GM21723 (cell line): ENCODE data around the gene ZBED4.

Experiments
- ATAC-seq: cut with Tn5 transposase; IDR thresholded peaks from one replicate; pipeline ENCODE4 v1.9.1; 2021; ENCODE audit warnings: mild to moderate bottlenecking, moderate library complexity; ENCODE audit not compliant: unreplicated experiment

ZBED4 gene

DNA sequence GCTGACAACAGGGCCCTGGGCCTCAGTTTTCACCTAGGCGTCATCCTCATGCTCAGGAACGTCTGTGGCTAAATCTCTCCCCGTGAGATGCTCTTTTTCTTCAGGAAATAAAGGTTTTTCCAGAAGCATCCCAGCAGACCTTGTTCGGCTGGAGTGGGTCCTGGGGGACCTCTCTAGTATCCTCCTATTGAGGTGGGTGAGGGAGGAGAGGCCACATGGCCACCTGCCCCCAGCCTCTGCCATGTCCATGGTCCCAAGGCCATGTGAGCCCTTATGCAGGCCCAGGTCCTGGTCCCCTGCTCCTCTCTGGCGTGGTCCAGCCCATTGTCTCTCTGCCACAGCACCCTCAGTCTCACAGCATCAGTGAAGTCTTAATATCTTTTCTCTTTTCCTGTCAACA, 42.6 kb downstream of the ZBED4 start:
- ATAC-seq, result no peak

DNA sequence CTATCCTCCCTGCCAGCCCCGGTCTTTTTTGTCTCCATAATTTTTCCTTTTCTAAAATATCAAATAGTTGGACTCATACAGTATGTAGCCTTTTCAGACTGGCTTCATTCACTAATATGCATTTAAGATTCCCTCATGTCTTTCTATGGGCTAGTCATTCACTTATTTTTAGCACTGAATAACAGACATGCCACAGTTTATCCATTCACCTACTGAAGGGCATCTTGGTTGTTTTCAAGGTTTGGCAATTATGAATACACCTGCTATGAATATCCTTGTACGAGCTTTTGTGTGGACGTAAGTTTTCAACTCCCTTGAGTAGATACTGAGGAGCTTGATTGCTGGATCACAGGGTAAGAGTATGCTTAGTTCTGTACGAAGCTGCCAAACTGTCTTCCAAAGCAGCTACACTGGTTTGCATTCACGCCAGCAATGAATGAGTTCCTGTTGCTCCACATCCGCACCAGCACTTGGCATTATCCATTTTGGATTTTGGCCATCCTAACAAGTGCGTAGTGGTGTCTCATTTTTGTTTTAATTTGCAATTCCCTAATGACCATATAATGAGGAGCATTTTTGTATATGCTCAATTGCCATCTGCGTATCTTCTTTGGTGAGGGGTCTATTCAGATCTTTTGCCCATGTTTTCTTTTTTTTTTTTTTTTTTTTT, 43.5 kb downstream of the ZBED4 start:
- ATAC-seq, result no peak

- no peak for ATAC-seq
Observed at GRCh38 chr22:49899530-49899929, 45.9 kb downstream of the ZBED4 start.

- no peak for ATAC-seq
Observed at GRCh38 chr22:49900441-49901230, 47.0 kb downstream of the ZBED4 start.

GRCh38 chr22:49901457-49901856, 47.8 kb downstream of the ZBED4 start:
- ATAC-seq, result no peak

DNA sequence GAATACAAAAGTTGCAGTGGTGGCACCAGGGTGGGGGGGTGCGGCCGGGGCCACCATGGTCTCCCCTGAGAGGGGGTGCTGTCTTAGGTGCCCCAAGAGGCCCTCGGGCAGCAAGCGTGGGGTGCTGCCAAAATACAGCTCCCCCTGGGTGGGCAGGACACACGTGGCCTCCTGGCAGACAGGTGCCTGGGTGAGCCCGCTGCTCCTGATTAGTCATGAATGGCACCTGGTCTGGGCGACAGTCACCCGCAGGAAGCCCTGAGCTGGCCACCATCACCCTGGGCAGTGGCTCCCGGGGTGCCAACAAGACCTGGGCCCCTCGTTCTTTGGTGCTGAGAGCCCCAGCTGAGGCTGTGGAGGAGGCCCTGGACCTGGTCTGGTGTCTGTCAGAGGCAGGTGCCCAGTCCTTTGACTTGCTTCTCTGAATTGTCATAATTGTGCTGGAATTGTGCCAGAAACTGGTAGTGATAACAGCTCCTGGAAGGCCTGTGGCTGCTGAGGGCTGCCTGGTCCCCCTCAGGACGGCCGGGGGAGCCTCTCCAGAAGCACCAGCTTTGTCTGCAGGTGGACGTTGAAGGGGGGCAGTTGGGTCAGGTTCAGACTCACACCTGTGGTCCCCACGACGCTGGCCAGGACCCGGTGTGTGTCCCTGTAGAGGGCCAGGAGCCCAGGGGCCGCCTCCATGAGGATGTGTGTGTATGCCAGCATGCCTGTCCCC, 49.8 kb downstream of the ZBED4 start:
- ATAC-seq, result no peak

- no peak for ATAC-seq
Observed at GRCh38 chr22:49904040-49904369, 50.4 kb downstream of the ZBED4 start.

DNA sequence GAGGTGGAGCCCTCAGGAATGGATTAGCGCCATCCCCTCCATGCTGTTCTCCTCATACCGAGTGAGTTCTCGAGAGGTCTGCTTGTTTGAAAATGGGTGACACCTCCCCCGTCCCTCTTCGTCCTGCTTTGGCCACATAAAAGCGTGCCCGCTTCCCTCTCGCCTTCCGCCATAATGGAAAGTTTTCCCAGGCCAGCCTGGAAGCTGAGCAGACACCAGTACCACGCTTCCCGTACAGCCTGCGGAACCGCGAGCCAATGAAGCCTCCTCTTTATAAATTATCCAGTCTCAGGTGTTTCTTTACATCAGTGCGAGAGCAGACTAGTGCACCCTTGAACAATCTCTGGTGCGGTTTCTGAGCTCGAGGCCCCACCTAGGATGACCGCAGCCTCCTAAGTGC, 51.8 kb downstream of the ZBED4 start:
- ATAC-seq, result no peak

GRCh38 chr22:49906071-49906798, 52.6 kb downstream of the ZBED4 start:
- ATAC-seq, result no peak

DNA sequence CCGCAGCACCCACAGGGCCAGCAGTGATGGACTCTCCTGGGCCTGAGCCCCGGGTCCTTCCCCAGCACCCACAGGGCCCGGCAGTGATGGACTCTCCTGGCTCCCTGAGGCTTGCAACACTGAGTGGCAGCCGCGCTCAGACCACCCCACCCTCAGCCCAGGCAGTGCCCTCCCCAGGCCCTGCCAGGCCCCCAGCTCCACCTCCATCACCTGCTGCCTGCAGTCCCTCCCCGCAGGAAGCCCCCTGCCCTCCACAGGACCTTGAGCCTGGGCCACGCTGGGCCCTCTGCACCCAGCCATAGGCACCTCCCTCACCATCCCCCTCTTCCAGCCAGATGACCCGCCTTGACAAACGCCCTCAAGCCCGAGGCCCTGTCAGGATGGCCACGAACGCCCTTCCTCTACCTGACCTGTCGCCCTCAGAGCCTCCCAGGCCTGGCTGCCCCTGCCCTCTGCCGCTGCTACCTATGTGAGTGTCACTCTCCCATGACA, 53.2 kb downstream of the ZBED4 start:
- ATAC-seq, result no peak

GRCh38 chr22:49907807-49908206, 54.2 kb downstream of the ZBED4 start:
- no peak for ATAC-seq

DNA sequence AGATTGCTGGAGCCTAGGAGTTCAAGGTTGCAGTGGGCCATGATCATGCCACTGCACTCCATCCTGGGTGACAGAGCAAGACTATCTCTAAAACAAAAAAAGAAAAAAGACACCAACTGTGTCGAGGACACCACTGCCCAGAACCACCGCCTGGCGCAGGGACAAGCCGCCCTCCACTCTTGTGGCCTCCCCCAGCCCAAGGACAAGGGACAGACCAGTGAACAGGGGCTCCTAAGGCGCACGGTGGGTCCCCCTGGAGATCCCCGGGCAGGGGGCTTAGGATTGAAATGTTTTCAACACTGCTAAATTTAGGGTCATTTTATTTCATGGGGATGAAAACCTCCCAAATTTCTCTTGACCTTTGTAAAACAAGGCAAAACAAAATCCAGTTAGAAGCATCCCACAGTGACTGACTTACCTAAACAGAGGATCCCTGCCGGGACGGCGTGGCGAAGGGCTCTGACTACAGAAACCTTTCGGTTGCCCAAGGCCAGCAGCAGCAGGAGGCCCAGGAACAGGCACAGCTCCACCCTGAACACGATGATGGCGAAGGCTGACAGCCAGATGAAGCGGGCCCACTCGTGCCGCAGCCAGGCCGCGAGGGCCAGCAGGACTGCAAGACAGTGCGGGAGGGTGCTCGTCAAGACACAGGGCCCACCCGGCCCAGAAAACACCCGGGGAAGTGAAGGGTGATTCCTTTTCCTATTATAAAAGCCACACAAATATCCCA, 56.0 kb downstream of the ZBED4 start:
- ATAC-seq, result no peak

- no peak for ATAC-seq
Observed at GRCh38 chr22:49910229-49911155, 56.8 kb downstream of the ZBED4 start.

- ATAC-seq, result no peak
Observed at GRCh38 chr22:49911881-49912625, 58.4 kb downstream of the ZBED4 start.

DNA sequence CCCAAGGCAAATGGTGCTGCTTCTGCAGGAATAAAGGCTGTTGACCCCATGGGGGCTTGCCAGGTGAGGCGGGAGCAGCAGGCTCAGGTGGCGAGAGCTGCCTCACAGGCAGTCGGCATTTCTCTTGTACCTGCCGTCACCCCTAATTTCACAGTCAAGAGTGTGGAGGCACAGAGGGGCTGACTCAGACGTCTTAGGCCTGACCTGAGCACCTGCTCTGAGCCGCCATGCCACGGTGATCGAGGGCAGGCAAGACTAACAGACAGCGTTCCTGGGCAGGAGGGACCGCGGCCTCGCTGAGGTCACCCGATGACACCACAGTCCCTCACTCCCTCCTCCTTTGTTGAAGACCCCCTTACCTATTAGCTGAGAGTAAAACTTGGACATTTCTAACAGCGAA, 59.4 kb downstream of the ZBED4 start:
- no peak for ATAC-seq

- no peak for ATAC-seq
Observed at GRCh38 chr22:49913446-49913845, 59.8 kb downstream of the ZBED4 start.

GRCh38 chr22:49914256-49914655, 60.6 kb downstream of the ZBED4 start:
- no peak for ATAC-seq

GRCh38 chr22:49915610-49916009, 62.0 kb downstream of the ZBED4 start:
- ATAC-seq, result no peak

DNA sequence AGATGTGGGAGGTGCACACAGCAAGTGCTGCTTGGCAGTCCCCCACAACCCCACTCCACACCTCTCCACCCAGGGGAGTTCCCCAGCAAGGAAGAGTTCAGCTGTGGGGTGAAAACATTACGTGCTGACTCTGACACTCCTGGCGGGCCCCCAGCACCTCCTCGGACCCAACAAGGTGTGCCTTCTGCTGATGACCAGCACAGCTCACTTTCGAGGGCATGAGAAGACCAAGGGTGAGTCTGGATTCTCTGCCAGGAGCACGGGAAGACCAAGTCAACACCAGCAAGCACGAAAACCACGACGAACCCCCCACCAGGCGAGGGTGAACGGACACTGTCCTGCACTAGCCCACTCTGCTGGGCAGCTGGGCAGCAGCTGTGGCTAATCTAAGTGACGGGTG, 63.2 kb downstream of the ZBED4 start:
- ATAC-seq, result no peak
